Measurements from ENCODE around the gene ADGRE2.

ADGRE2 gene

DNA sequence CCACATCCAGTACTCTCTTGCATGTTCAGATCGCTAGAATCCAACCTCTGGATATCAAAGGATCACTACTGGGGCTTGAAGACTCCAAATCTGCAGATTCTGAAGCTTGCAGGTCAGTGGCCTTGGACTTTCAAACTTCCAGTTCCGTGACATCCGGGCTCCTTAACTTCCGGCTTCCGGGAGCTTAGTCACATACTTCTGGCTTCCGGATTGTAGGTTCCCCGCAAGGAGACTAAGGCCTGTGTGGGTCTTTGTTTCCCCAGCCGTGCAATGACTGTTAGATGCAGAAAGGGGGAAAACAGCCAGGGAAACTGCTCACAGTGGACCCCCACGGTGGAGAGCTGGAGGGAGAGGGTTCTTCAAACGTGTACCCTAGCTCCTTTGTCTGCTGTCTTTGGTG is 47.2 kb downstream of the ADGRE2 start:
- no peak for DNase-seq

DNA sequence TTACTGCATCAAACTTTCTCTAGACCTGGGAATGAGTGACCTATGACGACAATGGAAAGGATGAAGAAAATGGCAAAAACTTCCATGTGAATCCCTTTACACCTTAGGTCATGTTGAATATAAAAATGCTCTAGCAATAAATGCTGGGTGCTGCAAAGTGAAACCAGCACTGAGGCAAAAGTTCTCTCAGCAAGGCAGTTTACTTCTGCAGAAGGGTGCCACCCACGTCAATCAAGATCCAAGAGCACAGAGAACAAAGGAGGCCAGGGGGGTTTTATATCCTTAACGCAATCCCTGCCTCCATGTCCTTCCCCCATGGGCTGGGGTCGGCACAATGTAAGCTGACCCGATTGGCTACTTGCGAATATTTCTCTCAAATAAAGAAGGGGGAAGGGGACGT is 49.8 kb downstream of the ADGRE2 start:
- DNase-seq = no peak

DNA sequence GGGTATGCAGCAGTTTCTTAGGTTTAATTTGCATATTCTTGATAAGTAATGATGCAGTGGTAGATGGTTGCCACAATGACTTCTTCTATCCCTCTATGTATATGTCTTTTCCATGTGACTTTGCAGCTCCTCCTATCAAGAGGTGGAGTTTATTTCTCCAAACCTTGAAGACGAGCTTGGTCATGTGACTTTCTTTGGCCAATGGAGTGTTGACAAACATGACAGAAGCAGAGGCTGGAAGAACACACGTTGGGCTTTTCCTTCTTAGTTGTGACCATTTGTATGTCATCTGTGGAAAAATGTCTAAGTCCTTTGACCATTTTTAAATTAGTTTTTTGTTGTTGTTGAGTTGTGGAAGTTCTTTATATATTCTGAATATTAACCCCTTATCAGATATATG is 56.2 kb downstream of the ADGRE2 start:
- no peak for DNase-seq

DNA sequence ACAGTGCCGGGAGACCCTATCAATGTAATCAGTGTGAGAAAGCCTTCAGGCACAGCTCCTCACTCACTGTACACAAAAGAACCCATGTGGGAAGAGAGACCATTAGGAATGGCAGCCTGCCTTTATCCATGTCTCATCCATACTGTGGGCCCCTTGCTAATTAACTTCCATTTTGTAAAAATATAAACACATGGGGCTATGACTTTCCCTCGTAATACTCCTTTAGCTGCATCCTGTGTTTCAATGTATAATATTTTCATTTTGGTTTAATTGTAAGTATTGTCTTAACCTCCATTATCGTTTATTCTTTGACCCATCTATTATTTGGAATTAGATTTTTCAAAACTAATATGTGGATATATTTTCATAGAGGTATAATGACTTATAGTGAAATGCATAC is 59.2 kb downstream of the ADGRE2 start:
- DNase-seq = no peak

DNA sequence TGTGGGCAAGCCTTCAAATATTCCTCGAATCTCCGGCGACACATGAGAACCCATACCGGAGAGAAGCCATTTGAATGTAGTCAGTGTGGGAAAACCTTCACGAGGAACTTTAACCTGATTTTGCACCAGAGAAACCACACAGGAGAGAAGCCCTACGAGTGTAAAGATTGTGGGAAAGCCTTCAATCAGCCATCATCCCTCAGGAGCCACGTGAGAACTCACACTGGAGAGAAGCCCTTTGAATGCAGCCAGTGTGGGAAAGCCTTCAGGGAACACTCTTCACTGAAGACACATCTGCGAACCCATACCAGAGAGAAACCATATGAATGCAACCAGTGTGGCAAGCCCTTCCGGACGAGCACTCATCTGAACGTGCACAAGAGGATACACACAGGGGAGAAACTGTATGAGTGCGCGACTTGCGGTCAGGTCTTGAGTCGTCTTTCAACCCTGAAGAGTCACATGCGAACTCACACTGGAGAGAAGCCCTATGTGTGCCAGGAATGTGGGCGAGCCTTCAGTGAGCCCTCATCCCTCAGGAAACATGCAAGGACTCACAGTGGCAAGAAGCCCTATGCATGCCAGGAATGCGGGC is 59.7 kb downstream of the ADGRE2 start:
- DNase-seq = no peak

DNA sequence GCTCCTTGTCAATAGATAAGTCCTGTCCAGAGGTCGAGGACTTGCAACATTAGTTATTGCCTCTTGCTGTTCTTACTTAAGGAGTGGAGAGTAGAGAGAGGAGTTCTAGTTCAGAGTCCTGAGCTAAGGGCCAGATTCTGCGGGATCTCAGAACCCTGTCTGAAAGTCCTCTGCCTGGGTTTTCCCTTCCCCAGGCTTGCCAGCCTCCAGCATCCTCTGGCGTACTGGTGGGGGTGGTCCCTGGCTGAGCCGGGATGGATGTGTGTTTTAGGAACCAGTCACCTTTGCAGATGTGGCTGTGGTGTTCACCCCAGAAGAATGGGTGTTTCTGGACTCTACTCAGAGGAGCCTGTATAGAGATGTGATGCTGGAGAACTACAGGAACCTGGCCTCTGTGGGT is 62.5 kb downstream of the ADGRE2 start:
- no peak for DNase-seq

DNA sequence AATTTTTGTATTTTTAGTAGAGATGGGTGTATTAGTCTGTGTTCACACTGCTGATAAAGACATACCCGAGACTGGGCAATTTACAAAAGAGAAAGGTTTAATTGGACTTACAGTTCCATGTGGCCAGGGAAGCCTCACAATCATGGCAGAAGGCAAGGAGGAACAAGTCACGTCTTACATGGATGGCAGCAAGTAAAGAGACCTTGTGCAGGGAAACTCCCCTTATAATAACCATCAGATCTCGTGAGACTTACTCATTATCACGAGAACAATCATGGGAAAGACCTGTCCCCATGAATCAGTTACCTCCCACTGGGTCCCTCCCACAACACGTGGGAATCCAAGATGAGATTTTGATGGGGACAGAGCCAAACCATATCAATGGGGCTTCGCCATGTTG is 73.9 kb downstream of the ADGRE2 start:
- no peak for DNase-seq

DNA sequence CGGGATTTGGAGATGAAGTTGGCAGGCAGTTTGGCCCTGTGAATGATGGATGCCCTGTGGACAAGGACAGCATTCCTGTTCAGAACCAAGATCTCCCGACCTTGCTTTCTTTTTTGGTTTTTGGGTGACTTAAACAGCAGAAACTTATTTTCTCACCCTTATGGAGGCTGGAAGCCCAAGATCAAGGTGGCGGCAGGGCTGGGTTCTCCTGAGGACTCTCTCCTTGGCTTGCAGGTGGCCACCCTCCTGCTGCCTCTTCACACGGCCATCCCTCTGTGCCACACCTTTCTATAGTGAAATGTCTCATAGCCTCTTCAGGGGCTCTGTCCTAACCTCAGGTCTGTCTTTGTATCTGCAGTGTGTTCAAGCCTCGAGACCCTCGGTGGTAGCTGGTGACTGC is 74.5 kb downstream of the ADGRE2 start:
- DNase-seq = no peak

DNA sequence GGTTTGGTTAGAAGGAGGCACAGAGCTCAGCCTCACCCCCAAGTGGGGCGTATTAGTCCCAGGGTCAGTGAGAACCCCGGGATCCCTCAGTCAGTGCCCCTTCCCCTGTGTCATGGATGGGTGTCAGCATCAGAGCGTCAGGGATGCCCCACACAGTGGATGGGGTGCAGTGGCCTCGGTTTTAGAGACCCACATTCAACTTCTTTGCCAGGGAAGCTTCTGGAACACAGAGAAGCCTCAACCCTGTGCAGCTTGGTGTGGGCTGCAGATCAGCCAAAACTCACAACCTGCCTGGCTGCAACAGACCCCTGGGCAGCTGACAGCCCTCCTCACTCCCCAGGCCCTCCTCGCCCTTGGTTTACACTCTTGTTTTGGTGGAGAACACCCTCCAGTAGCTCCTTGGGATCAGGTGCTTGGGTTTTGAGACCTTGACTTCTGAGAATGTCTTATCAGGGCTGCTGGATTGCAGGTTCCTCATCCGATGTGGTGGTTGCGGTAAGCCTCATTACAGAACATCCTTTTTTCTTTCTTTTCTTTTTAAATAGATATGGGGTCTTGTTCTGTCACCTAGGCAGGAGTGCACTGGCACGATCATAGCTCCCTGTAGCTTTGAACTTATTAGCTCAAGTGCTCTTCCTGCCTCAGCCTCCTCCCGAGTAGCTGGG is 77.5 kb downstream of the ADGRE2 start:
- no peak for DNase-seq

DNA sequence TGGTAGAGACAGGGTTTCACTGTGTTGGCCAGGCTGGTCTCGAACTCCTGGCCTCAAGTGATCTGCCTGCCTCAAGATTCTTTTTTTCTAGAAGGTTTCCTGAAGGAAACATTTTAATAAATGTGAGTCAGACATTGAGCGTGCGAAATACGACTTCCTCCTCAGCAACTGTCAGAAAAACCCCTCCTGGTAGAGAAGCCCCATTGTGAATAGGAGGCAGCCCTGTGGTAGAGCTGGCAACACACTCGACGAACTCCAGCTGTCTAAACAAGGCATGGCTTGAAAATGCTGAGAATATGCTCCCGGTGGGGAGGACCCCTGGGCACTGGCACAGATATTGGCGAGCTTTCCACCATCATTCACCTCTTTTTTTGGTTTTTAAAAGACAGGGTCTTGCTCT is 78.7 kb downstream of the ADGRE2 start:
- no peak for DNase-seq

DNA sequence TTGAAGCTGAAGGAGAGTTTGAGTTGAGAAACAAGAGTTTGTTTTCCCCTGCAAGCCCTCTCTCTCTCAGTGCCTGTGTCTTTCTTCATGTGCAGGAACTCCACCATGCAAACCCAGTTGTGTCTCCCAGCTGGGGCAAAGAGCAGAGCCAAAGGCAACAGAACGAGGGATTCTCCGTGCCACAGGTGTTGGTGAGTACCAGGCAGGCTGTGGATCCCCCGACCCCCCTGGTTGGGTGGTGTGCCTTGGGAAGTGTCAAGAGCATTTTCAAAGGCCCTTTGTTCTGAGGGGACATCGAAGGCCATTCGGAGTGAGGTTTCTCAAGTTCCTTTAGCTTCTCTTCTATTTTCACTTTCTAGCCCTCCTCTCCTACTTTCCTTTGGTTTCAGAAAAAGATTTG is 82.9 kb downstream of the ADGRE2 start:
- no peak for DNase-seq

DNA sequence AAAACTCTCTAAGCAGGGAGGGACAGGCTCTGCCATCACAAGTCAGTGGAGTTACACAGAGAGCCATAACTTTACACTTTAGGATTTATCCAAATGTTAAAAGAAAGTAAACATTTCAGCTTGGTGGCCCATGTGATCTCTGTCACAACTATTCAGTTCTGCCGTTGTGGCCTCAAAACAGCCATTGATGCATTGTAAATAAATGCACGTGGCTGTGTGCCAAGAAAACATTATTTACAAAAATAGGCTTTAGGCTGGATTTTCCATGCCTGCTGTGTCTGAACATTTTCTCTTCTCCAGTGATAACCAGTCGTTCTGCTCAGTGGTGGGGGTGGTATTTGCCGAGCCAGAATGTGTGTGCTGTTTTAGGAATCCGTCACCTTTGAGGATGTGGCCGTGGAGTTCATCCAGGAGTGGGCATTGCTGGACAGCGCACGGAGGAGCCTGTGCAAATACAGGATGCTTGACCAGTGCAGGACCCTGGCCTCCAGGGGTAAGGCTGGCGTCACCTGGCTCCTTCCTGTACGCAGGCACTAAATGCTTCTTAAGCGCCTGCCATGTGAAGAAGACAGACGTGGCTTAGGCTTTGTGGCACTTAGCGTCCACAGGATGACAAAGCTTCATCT is 83.6 kb downstream of the ADGRE2 start:
- no peak for DNase-seq

DNA sequence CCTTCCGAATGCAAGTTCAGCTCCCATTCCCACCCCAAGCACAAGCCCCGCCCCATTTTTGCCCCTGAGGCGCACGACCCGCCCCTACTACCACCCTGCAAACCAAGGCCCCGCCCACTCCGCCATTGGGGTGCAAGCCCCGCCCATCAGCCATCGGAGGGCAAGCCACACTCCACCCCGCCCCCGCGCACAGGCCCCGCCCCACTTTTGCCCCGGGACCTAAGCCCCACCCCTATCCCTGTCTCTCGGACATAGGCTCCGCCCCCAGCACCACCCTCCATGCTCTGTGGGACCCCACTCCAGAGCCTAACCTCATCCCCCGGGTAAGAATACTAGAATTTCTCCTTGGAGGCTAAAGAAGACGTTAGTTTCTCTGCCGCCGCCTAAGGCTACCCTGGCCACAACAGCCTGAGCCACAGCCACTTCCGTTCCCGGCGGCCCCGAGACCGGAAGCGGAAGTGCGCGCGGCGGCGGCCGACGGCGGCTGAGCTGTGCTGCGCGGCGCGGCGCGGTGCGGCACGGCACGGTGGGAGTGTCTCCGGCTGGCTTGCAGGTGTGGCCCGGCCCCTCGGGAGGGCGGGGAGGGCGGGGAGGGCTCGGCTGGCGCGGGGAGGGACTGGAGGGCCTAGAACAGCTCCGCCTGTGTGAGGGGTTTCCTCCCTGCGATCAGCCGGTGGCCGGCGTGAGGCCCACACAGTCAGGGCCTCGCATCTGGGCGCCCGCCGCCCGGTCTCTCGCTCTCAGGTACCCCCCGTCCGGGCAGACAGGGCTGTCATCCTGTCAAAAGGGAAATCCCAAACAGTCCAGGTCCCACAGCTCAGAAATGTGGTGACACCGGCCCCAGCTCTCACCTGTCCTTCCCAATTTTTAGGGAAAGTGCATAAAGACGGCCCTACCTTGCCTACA is 88.5 kb downstream of the ADGRE2 start, which contains the start of gene ZNF333:
ZNF333 (plus strand) TSS at position 451 of the 906 bp plus-strand sequence. CDS start 3,444 bp downstream, outside the sequence.
- DNase-seq = peak; percentile 46

DNA sequence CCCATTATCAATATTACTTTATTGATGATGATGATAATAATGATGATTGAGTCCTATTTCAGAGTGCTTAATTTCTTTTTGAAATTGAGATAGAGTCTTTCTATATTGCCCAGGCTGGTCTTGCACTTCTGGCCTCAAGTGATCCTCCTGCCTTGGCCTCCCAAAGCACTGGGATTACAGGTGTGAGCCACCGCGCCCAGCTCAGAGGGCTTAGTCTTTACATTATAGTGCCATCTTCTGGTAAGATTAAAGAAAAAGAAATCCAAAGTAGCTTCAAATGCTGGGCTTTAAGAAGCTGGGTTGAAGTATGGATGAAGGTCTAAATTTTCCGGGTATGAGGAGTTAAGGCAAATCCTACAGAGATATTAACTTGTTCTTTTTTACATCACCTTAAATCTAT is 91.9 kb downstream of the ADGRE2 start:
- no peak for DNase-seq

DNA sequence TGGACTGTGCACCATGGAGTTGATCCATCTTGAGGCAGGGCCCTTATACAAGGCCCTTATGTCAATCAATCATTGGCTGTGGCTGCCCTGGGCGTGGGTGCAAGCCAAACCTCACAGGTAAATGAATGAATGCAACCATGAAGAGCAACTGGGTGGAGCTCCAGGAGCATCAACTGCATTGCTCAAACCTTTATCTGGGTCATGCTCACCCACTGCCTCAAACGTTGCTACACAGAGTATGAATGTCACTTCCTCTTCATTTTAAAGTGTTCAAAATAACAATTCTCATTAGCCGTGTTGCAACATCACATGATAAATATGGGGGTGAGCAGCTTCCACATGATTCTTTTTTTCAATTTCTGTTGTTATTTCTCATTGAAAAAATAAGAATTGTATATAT is 94.9 kb downstream of the ADGRE2 start:
- DNase-seq = no peak
